HepG2 (cell line): Measurements from ENCODE around the gene SERTAD3. TPM values are rescaled to one million over a fixed set of nuclear protein-coding genes. Genes with fewer than 3 reads are reported as not detected.
A peak's percentile ranks its signal among the peaks of the same experiment; 100 is the strongest.

Experiments
- BRD4 ChIP-seq: sonication (generic); formaldehyde crosslinking; IDR thresholded peaks from 2 replicates; pipeline ENCODE4 v1.4.0; 2020; ENCODE audit warnings: missing genetic modification reagents
- CBX2 ChIP-seq, 2 experiments: fragments of 200-600 bp in 1 of 2; sonication (generic); formaldehyde crosslinking in 1 of 2; IDR thresholded peaks; 2 replicates each; pipeline versions ENCODE4 v1.7.0 to v1.8.1; 2018 to 2022; ENCODE audit warnings: low read depth in 2 of 2, low read length in 1 of 2, mild to moderate bottlenecking in 1 of 2, missing genetic modification reagents in 1 of 2
- HMG20B ChIP-seq: conservative IDR thresholded peaks from 2 replicates; pipeline ENCODE4 v1.6.1; 2016; ENCODE audit warnings: missing genetic modification reagents, missing compliant biosample characterization
- MED8 ChIP-seq: sonication (generic); formaldehyde crosslinking; IDR thresholded peaks from 2 replicates; pipeline ENCODE4 v1.8.1; 2023; ENCODE audit warnings: mild to moderate bottlenecking, missing genetic modification reagents; ENCODE audit not compliant: insufficient replicate concordance
- NR1H2 ChIP-seq: sonication (generic); formaldehyde crosslinking; IDR thresholded peaks from 2 replicates; pipeline ENCODE4 v1.8.1; 2022; ENCODE audit warnings: low read depth, missing genetic modification reagents, borderline replicate concordance
- PHF8 ChIP-seq: sonication (generic); formaldehyde crosslinking; IDR thresholded peaks from 2 replicates; pipeline ENCODE4 v1.5.0; 2020; ENCODE audit warnings: missing genetic modification reagents
- RBM22 ChIP-seq: fragments of 200-400 bp; formaldehyde crosslinking; optimal IDR thresholded peaks from 2 replicates; pipeline ENCODE3; 2017; ENCODE audit warnings: mild to moderate bottlenecking, low read length, moderate library complexity
- REST ChIP-seq, 2 experiments: IDR thresholded peaks; 2 replicates each; pipeline ENCODE4 v1.6.1; 2011 to 2012; ENCODE audit warnings: low read length in 2 of 2, borderline replicate concordance in 1 of 2, low read depth in 1 of 2, mild to moderate bottlenecking in 1 of 2, moderate library complexity in 1 of 2
- RFX1 ChIP-seq: fragments of 450-650 bp; IDR thresholded peaks from 2 replicates; pipeline ENCODE4 v1.6.1; 2017
- SMAD3 ChIP-seq: sonication (generic); formaldehyde crosslinking; IDR thresholded peaks from 2 replicates; pipeline ENCODE4 v1.4.0; 2020; ENCODE audit warnings: missing genetic modification reagents
- SMAD9 ChIP-seq: sonication (generic); formaldehyde crosslinking; IDR thresholded peaks from 2 replicates; pipeline ENCODE4 v1.5.1; 2020; ENCODE audit warnings: mild to moderate bottlenecking, missing genetic modification reagents
- SNAI1 ChIP-seq: sonication (generic); formaldehyde crosslinking; IDR thresholded peaks from 2 replicates; pipeline ENCODE4 v1.5.0; 2020; ENCODE audit warnings: mild to moderate bottlenecking, missing genetic modification reagents, borderline replicate concordance
- SP1 ChIP-seq, 2 experiments: fragments of 450-650 bp in 1 of 2; sonication (generic) in 1 of 2; formaldehyde crosslinking in 1 of 2; IDR thresholded peaks; 2 replicates each; pipeline versions ENCODE4 v1.4.0 to v1.6.1; 2016 to 2020; ENCODE audit warnings: missing genetic modification reagents in 1 of 2
- ZBTB46 ChIP-seq: sonication (generic); formaldehyde crosslinking; IDR thresholded peaks from 2 replicates; pipeline ENCODE4 v1.4.0; 2020; ENCODE audit warnings: mild to moderate bottlenecking, missing genetic modification reagents, borderline replicate concordance
- ZKSCAN5 ChIP-seq: sonication (generic); formaldehyde crosslinking; IDR thresholded peaks from 2 replicates; pipeline ENCODE4 v1.5.1; 2020; ENCODE audit warnings: mild to moderate bottlenecking, missing genetic modification reagents
- ZNF20 ChIP-seq: sonication (generic); formaldehyde crosslinking; IDR thresholded peaks from 2 replicates; pipeline ENCODE4 v1.4.0; 2020; ENCODE audit warnings: mild to moderate bottlenecking, moderate library complexity, missing genetic modification reagents
- ZNF253 ChIP-seq: sonication (generic); formaldehyde crosslinking; IDR thresholded peaks from 2 replicates; pipeline ENCODE4 v1.8.0; 2022; ENCODE audit warnings: mild to moderate bottlenecking, missing genetic modification reagents, borderline replicate concordance
- ZNF441 ChIP-seq: sonication (generic); formaldehyde crosslinking; IDR thresholded peaks from 2 replicates; pipeline ENCODE4 v1.7.0; 2021; ENCODE audit warnings: missing genetic modification reagents, borderline replicate concordance
- ZNF451 ChIP-seq: sonication (generic); formaldehyde crosslinking; IDR thresholded peaks from 2 replicates; pipeline ENCODE4 v1.5.0; 2020; ENCODE audit warnings: mild to moderate bottlenecking, missing genetic modification reagents
- ZNF549 ChIP-seq: sonication (generic); formaldehyde crosslinking; IDR thresholded peaks from 2 replicates; pipeline ENCODE4 v1.5.0; 2020; ENCODE audit warnings: missing genetic modification reagents
- ZNF747 ChIP-seq: sonication (generic); formaldehyde crosslinking; IDR thresholded peaks from 2 replicates; pipeline ENCODE4 v1.8.1; 2023; ENCODE audit warnings: missing genetic modification reagents, mild to moderate bottlenecking, borderline replicate concordance
- ZNF788 ChIP-seq: sonication (generic); formaldehyde crosslinking; IDR thresholded peaks from 2 replicates; pipeline ENCODE4 v1.5.0; 2020; ENCODE audit warnings: mild to moderate bottlenecking, missing genetic modification reagents, borderline replicate concordance
- ZNF891 ChIP-seq: sonication (generic); formaldehyde crosslinking; IDR thresholded peaks from 2 replicates; pipeline ENCODE4 v1.5.0; 2020; ENCODE audit warnings: mild to moderate bottlenecking, missing genetic modification reagents
- ZSCAN22 ChIP-seq: sonication (generic); formaldehyde crosslinking; IDR thresholded peaks from 2 replicates; pipeline ENCODE4 v1.4.0; 2020; ENCODE audit warnings: mild to moderate bottlenecking, missing genetic modification reagents
- polyA plus RNA-seq, 8 experiments: library from polyadenylated mRNA; depleted of rRNA in 3 of 8; stranded (reverse) in 7 of 8; unstranded in 1 of 8; fragments of >200 nt; fragmentation: Illumina TruSeq in 4 of 8; extraction: Trizol in 4 of 8; gene quantifications; 2 replicates each; pipeline versions ENCODE4 v1.2.1 to v1.2.3, GENCODE V29; 2011 to 2016; ENCODE audit warnings: low read depth in 4 of 8, missing spikeins in 1 of 8, mixed read lengths in 1 of 8; ENCODE audit not compliant: insufficient read depth in 1 of 8
- total RNA-seq, 5 experiments: library from RNA; depleted of rRNA; stranded (reverse); fragments of >200 nt; fragmentation: Illumina TruSeq; extraction: Trizol; gene quantifications; 2 replicates each; pipeline ENCODE4 v1.2.3, GENCODE V29; 2016; ENCODE audit warnings: low read depth in 1 of 5

The SERTAD3 gene
- total and polyA plus RNA-seq, 2 of the 13 experiments (the other 11 are each of a cell fraction or from before 2014, with no cell fraction given): 9.6 to 16.9 TPM

GRCh38 chr19:40420766-40421765 lies 23.1 kb downstream of the SERTAD3 start (continued):
- TF ChIP-seq CBX2 (IDR thresholded peaks at IDR 0.05; ENCODE audit: low read depth, low read length) (no peak), CBX2 (CRISPR knock-in tag; IDR thresholded peaks at IDR 0.05; ENCODE audit: low read depth) (no peak), REST (IDR thresholded peaks at IDR 0.05; ENCODE audit: borderline replicate concordance in 1 of 2, low read depth in 1 of 2, low read length in 2 of 2) (no peak), SMAD9 (CRISPR knock-in tag) (no peak), ZNF441 (CRISPR knock-in tag) (peak; percentile 48; the same call in 1 of the 2 replicates), ZNF253 (CRISPR knock-in tag) (0 out of 2 replicates have a peak, but pooled peaks have one; percentile 32), RBM22 (no peak), ZNF788 (CRISPR knock-in tag) (peak; percentile 89), HMG20B (CRISPR knock-in tag) (no peak), BRD4 (CRISPR knock-in tag) (0 out of 2 replicates have a peak, but pooled peaks have one; percentile 29), ZNF549 (CRISPR knock-in tag) (no peak), NR1H2 (no peak), ZNF747 (CRISPR knock-in tag) (peak; percentile 82; the same call in 1 of the 2 replicates), ZNF891 (CRISPR knock-in tag) (0 out of 2 replicates have a peak, but pooled peaks have one; percentile 65), MED8 (CRISPR knock-in tag) (peak; percentile 83), RFX1 (no peak), ZNF451 (CRISPR knock-in tag) (0 out of 2 replicates have a peak, but pooled peaks have one; percentile 92), SP1 (IDR thresholded peaks at IDR 0.05) (no peak), SP1 (CRISPR knock-in tag; IDR thresholded peaks at IDR 0.05) (peak; percentile 72; the same call in 1 of the 2 replicates), SNAI1 (CRISPR knock-in tag) (peak; percentile 91), SMAD3 (CRISPR knock-in tag) (0 out of 2 replicates have a peak, but pooled peaks have one; percentile 52), ZKSCAN5 (CRISPR knock-in tag) (no peak), ZBTB46 (CRISPR knock-in tag) (no peak), PHF8 (CRISPR knock-in tag) (peak; percentile 88), ZNF20 (no peak), ZSCAN22 (CRISPR knock-in tag) (no peak)
